ENCODE results near the gene DLG2.

GRCh38 chr11:84163116-84163515, 1464.0 kb downstream of the DLG2 start:
- TF ChIP-seq POLR2AphosphoS5 (IDR thresholded peaks at IDR 0.05; ENCODE audit: insufficient read depth, low read depth, low read length) = no peak
- TF ChIP-seq, protein P1, sequence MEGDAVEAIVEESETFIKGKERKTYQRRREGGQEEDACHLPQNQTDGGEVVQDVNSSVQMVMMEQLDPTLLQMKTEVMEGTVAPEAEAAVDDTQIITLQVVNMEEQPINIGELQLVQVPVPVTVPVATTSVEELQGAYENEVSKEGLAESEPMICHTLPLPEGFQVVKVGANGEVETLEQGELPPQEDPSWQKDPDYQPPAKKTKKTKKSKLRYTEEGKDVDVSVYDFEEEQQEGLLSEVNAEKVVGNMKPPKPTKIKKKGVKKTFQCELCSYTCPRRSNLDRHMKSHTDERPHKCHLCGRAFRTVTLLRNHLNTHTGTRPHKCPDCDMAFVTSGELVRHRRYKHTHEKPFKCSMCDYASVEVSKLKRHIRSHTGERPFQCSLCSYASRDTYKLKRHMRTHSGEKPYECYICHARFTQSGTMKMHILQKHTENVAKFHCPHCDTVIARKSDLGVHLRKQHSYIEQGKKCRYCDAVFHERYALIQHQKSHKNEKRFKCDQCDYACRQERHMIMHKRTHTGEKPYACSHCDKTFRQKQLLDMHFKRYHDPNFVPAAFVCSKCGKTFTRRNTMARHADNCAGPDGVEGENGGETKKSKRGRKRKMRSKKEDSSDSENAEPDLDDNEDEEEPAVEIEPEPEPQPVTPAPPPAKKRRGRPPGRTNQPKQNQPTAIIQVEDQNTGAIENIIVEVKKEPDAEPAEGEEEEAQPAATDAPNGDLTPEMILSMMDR (IDR thresholded peaks at IDR 0.05; ENCODE audit: extremely low read depth in 1 of 2, insufficient read depth in 1 of 2, low read depth in 1 of 2, low read length in 2 of 2) = no peak
- TF ChIP-seq MAX (IDR thresholded peaks at IDR 0.05; ENCODE audit: insufficient read depth, insufficient read length) = no peak
